Measurements from ENCODE around the gene MUC13. TPM values are rescaled to one million over a fixed set of nuclear protein-coding genes. Genes with fewer than 3 reads are reported as not detected.

MUC13 gene
- total RNA-seq, 1 experiment from 2014 or later, result not detected

DNA sequence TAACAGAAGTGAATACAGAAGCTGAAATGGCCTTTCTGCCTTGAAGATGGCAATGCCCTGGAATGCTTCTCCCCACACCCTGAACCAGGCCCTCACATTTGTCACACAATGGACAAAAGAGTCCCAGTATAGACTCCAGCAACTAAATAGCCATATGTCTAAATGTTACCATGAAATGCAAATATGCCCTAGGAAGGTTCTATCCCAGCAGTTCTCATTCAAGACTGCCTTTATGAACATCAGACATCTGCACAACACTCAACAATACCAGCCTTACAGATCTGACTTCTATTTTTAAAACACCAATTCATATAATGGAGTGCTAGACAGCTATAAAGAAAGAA lies 55.2 kb downstream of the MUC13 start:
- POLR2A ChIA-PET (ENCODE audit: low non-redundant PET), result no interaction called here

GRCh38 chr3:124878561-124879336 lies 55.8 kb downstream of the MUC13 start:
- DNase-seq (ENCODE audit: low spot score), result peak; percentile 69
- intact Hi-C loops (cut with micrococcal nuclease; ENCODE audit: unreplicated experiment), result no loop called here
- H3K9me3 ChIP-seq (ENCODE audit: low read depth, low read length, poor library complexity, severe bottlenecking), result no peaks in the 10 kb centered on the region
- H3K4me1 ChIP-seq (ENCODE audit: insufficient read depth, low read length, poor library complexity, severe bottlenecking), result peaks cover 73% of the 10 kb centered on the region
- ChIA-PET POLR2A (ENCODE audit: low non-redundant PET) (no interaction called here), CTCF (no interaction called here)
- peak overlapping the region; percentile 65 for H3K27ac ChIP-seq (ENCODE audit: low read depth, low read length, poor library complexity, severe bottlenecking)
- no TSS peak for BruUV-seq (replicated peaks)
- no peak for TF ChIP-seq EZH2 (IDR thresholded peaks at IDR 0.05; ENCODE audit: borderline replicate concordance, low read depth, low read length, poor library complexity, severe bottlenecking)
- TF ChIP-seq, protein P1, sequence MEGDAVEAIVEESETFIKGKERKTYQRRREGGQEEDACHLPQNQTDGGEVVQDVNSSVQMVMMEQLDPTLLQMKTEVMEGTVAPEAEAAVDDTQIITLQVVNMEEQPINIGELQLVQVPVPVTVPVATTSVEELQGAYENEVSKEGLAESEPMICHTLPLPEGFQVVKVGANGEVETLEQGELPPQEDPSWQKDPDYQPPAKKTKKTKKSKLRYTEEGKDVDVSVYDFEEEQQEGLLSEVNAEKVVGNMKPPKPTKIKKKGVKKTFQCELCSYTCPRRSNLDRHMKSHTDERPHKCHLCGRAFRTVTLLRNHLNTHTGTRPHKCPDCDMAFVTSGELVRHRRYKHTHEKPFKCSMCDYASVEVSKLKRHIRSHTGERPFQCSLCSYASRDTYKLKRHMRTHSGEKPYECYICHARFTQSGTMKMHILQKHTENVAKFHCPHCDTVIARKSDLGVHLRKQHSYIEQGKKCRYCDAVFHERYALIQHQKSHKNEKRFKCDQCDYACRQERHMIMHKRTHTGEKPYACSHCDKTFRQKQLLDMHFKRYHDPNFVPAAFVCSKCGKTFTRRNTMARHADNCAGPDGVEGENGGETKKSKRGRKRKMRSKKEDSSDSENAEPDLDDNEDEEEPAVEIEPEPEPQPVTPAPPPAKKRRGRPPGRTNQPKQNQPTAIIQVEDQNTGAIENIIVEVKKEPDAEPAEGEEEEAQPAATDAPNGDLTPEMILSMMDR (conservative IDR thresholded peaks at IDR 0.05; ENCODE audit: low read depth, low read length), result no peak
- no peak overlapping the region for H3K4me3 ChIP-seq (ENCODE audit: low read depth, low read length, poor library complexity, severe bottlenecking)
- no peaks in the 10 kb centered on the region for H3K27me3 ChIP-seq (replicated peaks; ENCODE audit: insufficient read depth, low read depth, low read length, poor library complexity)
- H3K36me3 ChIP-seq (ENCODE audit: insufficient read depth, low read length, poor library complexity, severe bottlenecking), result no peaks in the 10 kb centered on the region

More for the DNA sequence above, 55.2 kb downstream of the MUC13 start:
- CTCF ChIA-PET, result no interaction called here
- intact Hi-C loops (cut with micrococcal nuclease; ENCODE audit: unreplicated experiment), result no loop called here
- BruUV-seq (replicated peaks), result no TSS peak
- TF ChIP-seq, protein P1 (conservative IDR thresholded peaks at IDR 0.05; ENCODE audit: low read depth, low read length), result no peak
- TF ChIP-seq EZH2 (IDR thresholded peaks at IDR 0.05; ENCODE audit: borderline replicate concordance, low read depth, low read length, poor library complexity, severe bottlenecking), result no peak
- H3K4me3 ChIP-seq (ENCODE audit: low read depth, low read length, poor library complexity, severe bottlenecking), result no peak overlapping the region
- no peaks in the 10 kb centered on the region for H3K27me3 ChIP-seq (replicated peaks; ENCODE audit: insufficient read depth, low read depth, low read length, poor library complexity)
- H3K36me3 ChIP-seq (ENCODE audit: insufficient read depth, low read length, poor library complexity, severe bottlenecking), result no peaks in the 10 kb centered on the region
- peak overlapping the region; percentile 65 for H3K27ac ChIP-seq (ENCODE audit: low read depth, low read length, poor library complexity, severe bottlenecking)
- DNase-seq (ENCODE audit: low spot score), result no peak
- no peaks in the 10 kb centered on the region for H3K9me3 ChIP-seq (ENCODE audit: low read depth, low read length, poor library complexity, severe bottlenecking)
- H3K4me1 ChIP-seq (ENCODE audit: insufficient read depth, low read length, poor library complexity, severe bottlenecking), result peaks cover 74% of the 10 kb centered on the region

DNA sequence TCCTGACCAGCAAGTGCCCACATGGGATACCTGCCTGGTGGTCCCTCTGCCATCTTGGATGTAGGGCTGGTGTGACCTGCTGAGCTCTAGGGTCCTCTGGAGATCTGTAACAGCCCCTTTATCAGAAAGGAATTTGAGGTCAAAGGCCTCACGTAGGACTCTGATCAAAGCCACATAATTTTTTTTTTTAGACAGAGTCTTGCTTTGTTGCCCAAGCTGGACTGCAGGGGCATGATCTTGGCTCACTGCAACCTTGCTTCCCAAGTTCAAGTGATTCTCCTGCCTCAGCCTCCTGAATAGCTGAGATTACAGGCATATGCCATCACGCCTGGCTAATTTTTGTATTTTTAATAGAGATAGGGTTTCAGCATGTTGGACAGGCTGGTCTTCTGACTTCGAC lies 56.9 kb downstream of the MUC13 start:
- CTCF ChIA-PET, result no interaction called here
- Histone ChIP-seq H3K27me3 (replicated peaks; ENCODE audit: insufficient read depth, low read depth, low read length, poor library complexity) (no peaks in the 10 kb centered on the region), H3K27ac (ENCODE audit: low read depth, low read length, poor library complexity, severe bottlenecking) (peak overlapping the region; percentile 52), H3K36me3 (ENCODE audit: insufficient read depth, low read length, poor library complexity, severe bottlenecking) (peaks cover under 1% of the 10 kb centered on the region), H3K4me3 (ENCODE audit: low read depth, low read length, poor library complexity, severe bottlenecking) (no peak overlapping the region), H3K4me1 (ENCODE audit: insufficient read depth, low read length, poor library complexity, severe bottlenecking) (peaks cover 68% of the 10 kb centered on the region), H3K9me3 (ENCODE audit: low read depth, low read length, poor library complexity, severe bottlenecking) (no peaks in the 10 kb centered on the region)
- no peak for DNase-seq (ENCODE audit: low spot score)
- no peak for TF ChIP-seq EZH2 (IDR thresholded peaks at IDR 0.05; ENCODE audit: borderline replicate concordance, low read depth, low read length, poor library complexity, severe bottlenecking)
- TF ChIP-seq, protein P1 (conservative IDR thresholded peaks at IDR 0.05; ENCODE audit: low read depth, low read length), result no peak
- intact Hi-C loops (cut with micrococcal nuclease; ENCODE audit: unreplicated experiment), result no loop called here
- POLR2A ChIA-PET (ENCODE audit: low non-redundant PET), result no interaction called here
- BruUV-seq (replicated peaks), result no TSS peak
